Activated CD4-positive, alpha-beta memory T cell treated with anti-CD3 and anti-CD28 coated beads, Interleukin-2, amount 10 ng/mL, durations not matched to agents 7 days and 5 days (primary cell): ENCODE measurements around the gene APOBEC3C. TPM values are rescaled to one million over a fixed set of nuclear protein-coding genes. Genes with fewer than 3 reads are reported as not detected.
"Not testable (repeated sequence)": the region's sequence is repeated elsewhere in the genome, so short reads cannot be mapped to it uniquely, and the experiment has no call there.

Source experiments
- CTCF ChIA-PET: fragments of 350-600 bp; sonication (Branson Sonifier 250); formaldehyde crosslinking; loops from one replicate; lab custom pipeline; 2021; ENCODE audit warnings: antibody characterized with exemption, inconsistent platforms; lab: Charles Lee
- POLR2A ChIA-PET: fragments of 350-600 bp; sonication (Branson Sonifier 250); formaldehyde crosslinking; loops from one replicate; lab custom pipeline; 2021; ENCODE audit warnings: antibody characterized with exemption; lab: Charles Lee
- DNase-seq: peaks from one replicate; pipeline ENCODE4 v3.0.0-alpha.2; 2020
- H3K27ac Mint-ChIP-seq: one replicate; pipeline ENCODE4 v1.8.0; 2021; ENCODE audit warnings: mild to moderate bottlenecking, mixed read lengths
- H3K27me3 Mint-ChIP-seq: one replicate; pipeline ENCODE4 v1.8.0; 2021; ENCODE audit warnings: mixed read lengths
- H3K36me3 Mint-ChIP-seq: one replicate; pipeline ENCODE4 v1.8.0; 2021; ENCODE audit warnings: low read depth, mixed read lengths
- H3K4me1 Mint-ChIP-seq: one replicate; pipeline ENCODE4 v1.8.0; 2021; ENCODE audit warnings: mixed read lengths
- H3K4me3 Mint-ChIP-seq: one replicate; pipeline ENCODE4 v1.8.0; 2021; ENCODE audit warnings: mild to moderate bottlenecking, mixed read lengths
- H3K9me3 Mint-ChIP-seq: one replicate; pipeline ENCODE4 v1.8.0; 2021; ENCODE audit warnings: mixed read lengths
- total RNA-seq, 2 experiments: library from RNA; stranded (reverse); gene quantifications; one replicate each; pipeline ENCODE4 v1.2.3, GENCODE V29; 2021

Gene APOBEC3C
- total RNA-seq, 2 experiments from 2014 or later, result 146 to 157 TPM

DNA sequence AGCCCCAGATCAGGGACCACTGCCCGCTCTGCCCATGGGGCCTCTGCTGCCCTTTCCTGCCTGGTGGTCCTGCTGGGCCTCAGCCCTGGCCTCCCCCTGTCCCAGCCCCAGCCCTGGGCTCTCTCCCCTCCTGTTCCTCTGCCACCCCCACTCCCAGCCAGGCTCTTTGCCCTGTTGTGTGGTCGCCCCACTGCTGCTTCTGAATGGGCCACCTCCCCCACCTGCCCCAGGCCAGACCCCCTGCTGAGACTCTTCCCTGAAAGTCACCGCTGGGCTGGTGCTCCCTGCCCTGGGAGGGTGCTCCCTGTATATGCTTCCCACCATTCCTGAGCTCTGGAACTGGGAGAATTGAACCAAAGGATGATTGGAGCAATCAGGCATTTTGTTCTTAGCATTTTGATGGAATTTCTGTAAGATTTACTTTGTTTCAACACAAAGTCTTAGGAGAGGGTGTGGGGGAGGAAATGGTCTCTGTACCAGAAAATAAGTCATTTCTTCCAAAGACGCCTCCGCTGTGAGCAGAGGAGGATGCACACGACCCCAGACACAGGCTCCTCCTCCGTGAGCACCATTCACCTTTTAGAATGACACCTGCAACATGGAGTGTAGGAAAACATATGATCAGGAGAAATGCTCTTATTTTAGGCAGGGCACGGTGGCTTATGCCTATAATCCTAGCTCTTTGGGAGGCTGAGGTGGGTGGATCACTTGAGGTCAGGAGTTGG lies 26.7 kb upstream of the APOBEC3C start:
- peaks cover 73% of the 10 kb centered on the region for H3K4me1 Mint-ChIP-seq
- CTCF ChIA-PET, result no interaction called here
- no peaks in the 10 kb centered on the region for H3K27me3 Mint-ChIP-seq
- H3K36me3 Mint-ChIP-seq, result peaks cover 57% of the 10 kb centered on the region
- DNase-seq, result no peak
- POLR2A ChIA-PET, result no interaction called here
- H3K4me3 Mint-ChIP-seq, result no peak overlapping the region
- peaks cover 4% of the 10 kb centered on the region for H3K9me3 Mint-ChIP-seq
- H3K27ac Mint-ChIP-seq, result peak overlapping the region; percentile 16

DNA sequence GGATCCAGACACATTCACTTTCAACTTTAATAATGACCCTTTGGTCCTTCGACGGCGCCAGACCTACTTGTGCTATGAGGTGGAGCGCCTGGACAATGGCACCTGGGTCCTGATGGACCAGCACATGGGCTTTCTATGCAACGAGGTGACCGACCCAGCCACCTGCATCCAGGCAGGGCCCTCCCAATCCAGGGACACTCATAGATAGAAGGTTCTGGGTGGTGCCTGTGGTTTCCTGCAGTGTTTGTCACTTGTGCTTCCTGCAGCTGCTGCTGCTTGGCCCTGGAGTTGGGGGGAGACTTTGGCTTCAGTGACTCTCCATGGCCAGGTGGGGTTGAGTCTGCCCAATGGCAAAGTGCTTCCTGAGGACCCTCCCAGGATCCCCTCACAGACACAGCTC lies 24.6 kb upstream of the APOBEC3C start:
- peaks cover 62% of the 10 kb centered on the region for H3K4me1 Mint-ChIP-seq

DNA sequence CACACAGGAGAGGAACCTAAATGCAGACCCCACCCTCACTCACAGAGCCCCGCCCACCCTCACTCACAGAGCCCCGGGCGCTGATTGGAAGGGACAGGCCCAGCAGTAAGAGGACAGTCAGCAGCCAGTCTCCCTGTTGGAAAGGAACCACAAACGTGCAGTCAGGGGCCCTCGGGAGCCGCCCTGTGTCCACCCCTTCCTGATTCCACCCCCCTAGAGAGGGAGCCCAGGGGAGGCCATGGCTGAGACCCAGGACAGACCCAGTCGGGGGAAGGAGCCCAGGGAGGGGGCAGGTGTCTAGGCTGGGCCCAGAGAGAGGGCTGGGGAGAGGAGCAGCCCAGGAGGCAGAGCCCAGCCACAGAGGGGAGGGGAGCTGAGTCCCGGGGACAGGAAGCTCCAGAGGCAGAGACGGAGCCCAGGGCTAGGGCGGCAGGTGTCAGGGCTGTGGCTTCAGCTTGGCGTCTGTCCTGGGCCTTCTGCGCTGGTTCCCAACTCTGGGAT lies 21.1 kb upstream of the APOBEC3C start:
- POLR2A ChIA-PET, result interaction anchor here (1.6 kb wide), 1 partner anchor 8 kb away, joined by 5 read pairs; no protein-coding TSS in a partner anchor
- H3K4me1 Mint-ChIP-seq, result peaks cover 32% of the 10 kb centered on the region
- CTCF ChIA-PET, H3K4me3 Mint-ChIP-seq, H3K9me3 Mint-ChIP-seq, H3K27ac Mint-ChIP-seq, DNase-seq, H3K27me3 Mint-ChIP-seq: not testable (repeated sequence)
- peaks cover 16% of the 10 kb centered on the region for H3K36me3 Mint-ChIP-seq

More for the DNA sequence above, 24.6 kb upstream of the APOBEC3C start:
- ChIA-PET POLR2A (no interaction called here), CTCF (no interaction called here)
- DNase-seq, result peak; percentile 62
- peak overlapping the region; percentile 69 for H3K27ac Mint-ChIP-seq
- H3K4me3 Mint-ChIP-seq, result no peak overlapping the region
- no peaks in the 10 kb centered on the region for H3K27me3 Mint-ChIP-seq
- peaks cover 39% of the 10 kb centered on the region for H3K36me3 Mint-ChIP-seq
- H3K9me3 Mint-ChIP-seq, result no peaks in the 10 kb centered on the region

- no peak for DNase-seq
- H3K27ac Mint-ChIP-seq, result no peak overlapping the region
- no peak overlapping the region for H3K4me3 Mint-ChIP-seq
- peaks cover 5% of the 10 kb centered on the region for H3K9me3 Mint-ChIP-seq
- H3K36me3 Mint-ChIP-seq, result no peaks in the 10 kb centered on the region
- ChIA-PET POLR2A (no interaction called here), CTCF (no interaction called here)
- H3K27me3 Mint-ChIP-seq, result peaks cover 10% of the 10 kb centered on the region
- peaks cover 10% of the 10 kb centered on the region for H3K4me1 Mint-ChIP-seq
These were observed 18.0 kb upstream of the APOBEC3C start for GRCh38 chr22:38996105-38996504.

GRCh38 chr22:38997518-38997917 lies 16.5 kb upstream of the APOBEC3C start:
- DNase-seq, result no peak
- ChIA-PET CTCF (interaction anchor here (1.2 kb wide), 1 partner anchor 127 kb away, joined by 3 read pairs; no protein-coding TSS in a partner anchor), POLR2A (interaction anchor here (0.6 to 1.5 kb wide), 2 partner anchors 12 to 316 kb away, joined by 3 to 4 read pairs; partner anchors contain the start of gene TOMM22)
- H3K27me3 Mint-ChIP-seq, result peaks cover 10% of the 10 kb centered on the region
- no peak overlapping the region for H3K4me3 Mint-ChIP-seq
- H3K36me3 Mint-ChIP-seq, result no peaks in the 10 kb centered on the region
- peaks cover 5% of the 10 kb centered on the region for H3K9me3 Mint-ChIP-seq
- peaks cover 14% of the 10 kb centered on the region for H3K4me1 Mint-ChIP-seq
- H3K27ac Mint-ChIP-seq, result no peak overlapping the region

GRCh38 chr22:39003165-39003638 lies 10.9 kb upstream of the APOBEC3C start:
- Mint-ChIP-seq H3K27ac (peak overlapping the region; percentile 4), H3K36me3 (no peaks in the 10 kb centered on the region), H3K27me3 (peaks cover 6% of the 10 kb centered on the region), H3K4me3 (no peak overlapping the region), H3K9me3 (peaks cover 2% of the 10 kb centered on the region), H3K4me1 (peaks cover 18% of the 10 kb centered on the region)
- ChIA-PET POLR2A (interaction anchor here (0.7 to 2.3 kb wide), 10 partner anchors 25 to 1947 kb away, joined by 3 to 30 read pairs (median 4); partner anchors contain the start of genes CBX6 and RPL3), CTCF (interaction anchor here (0.6 to 8.1 kb wide), 31 partner anchors 10 to 315 kb away, joined by 3 to 141 read pairs (median 4); partner anchors contain the start of genes APOBEC3A, CBX6, CBX7 and NPTXR)
- DNase-seq, result peak; percentile 88

GRCh38 chr22:39007177-39007576 lies 6.9 kb upstream of the APOBEC3C start:
- CTCF ChIA-PET, result interaction anchor here (0.9 to 8.1 kb wide), 4 partner anchors 111 to 309 kb away, joined by 3 to 141 read pairs (median 5); partner anchors contain the start of gene CBX6
- Mint-ChIP-seq H3K27me3 (no peaks in the 10 kb centered on the region), H3K9me3 (no peaks in the 10 kb centered on the region), H3K4me1 (peaks cover 25% of the 10 kb centered on the region), H3K27ac (no peak overlapping the region), H3K36me3 (no peaks in the 10 kb centered on the region), H3K4me3 (no peak overlapping the region)
- no peak for DNase-seq
- POLR2A ChIA-PET, result no interaction called here

- H3K4me1 Mint-ChIP-seq, result peaks cover 24% of the 10 kb centered on the region
- POLR2A ChIA-PET, DNase-seq, H3K27me3 Mint-ChIP-seq, H3K4me3 Mint-ChIP-seq, H3K27ac Mint-ChIP-seq, H3K9me3 Mint-ChIP-seq, H3K36me3 Mint-ChIP-seq: not testable (repeated sequence)
- CTCF ChIA-PET, result interaction anchor here (1.7 to 8.1 kb wide), 2 partner anchors 113 to 138 kb away, joined by 6 to 141 read pairs; partner anchors contain the start of gene CBX6
These were observed 5.7 kb upstream of the APOBEC3C start for GRCh38 chr22:39008271-39008850.

DNA sequence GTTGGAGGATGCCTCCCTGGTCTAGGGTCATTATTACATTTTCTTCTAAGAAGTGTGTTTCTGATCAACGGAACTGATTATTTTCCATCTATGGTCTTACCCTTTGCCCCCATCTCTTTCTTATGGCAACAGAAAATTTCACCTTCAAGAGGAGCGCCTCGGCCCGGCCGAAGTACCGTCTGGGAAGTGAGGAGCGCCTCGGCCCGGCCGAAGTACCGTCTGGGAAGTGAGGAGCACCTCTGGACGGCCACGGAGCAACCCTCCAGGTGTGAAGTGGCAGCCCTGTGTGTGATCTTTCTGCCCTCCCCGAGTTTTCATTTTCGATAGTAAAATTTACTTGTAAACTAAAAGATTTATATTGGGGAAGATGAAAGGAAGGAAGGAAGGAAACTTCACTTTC lies 3.1 kb upstream of the APOBEC3C start:
- Mint-ChIP-seq H3K4me1 (peaks cover 34% of the 10 kb centered on the region), H3K4me3 (no peak overlapping the region), H3K27ac (no peak overlapping the region), H3K9me3 (no peaks in the 10 kb centered on the region), H3K27me3 (no peaks in the 10 kb centered on the region), H3K36me3 (peaks cover 10% of the 10 kb centered on the region)
- ChIA-PET POLR2A (no interaction called here), CTCF (no interaction called here)
- no peak for DNase-seq

- Mint-ChIP-seq H3K4me1 (peaks cover 45% of the 10 kb centered on the region), H3K36me3 (peaks cover 18% of the 10 kb centered on the region), H3K4me3 (peak overlapping the region; percentile 55), H3K27ac (peak overlapping the region; percentile 59), H3K9me3 (no peaks in the 10 kb centered on the region), H3K27me3 (no peaks in the 10 kb centered on the region)
- ChIA-PET POLR2A (interaction anchor here (0.8 to 1.3 kb wide), 7 partner anchors 9 to 306 kb away, joined by 3 to 7 read pairs (median 4); partner anchors contain the start of gene CBX6), CTCF (interaction anchor here (0.5 to 1.9 kb wide), 4 partner anchors 9 to 707 kb away, joined by 4 to 6 read pairs (median 5); no protein-coding TSS in a partner anchor)
- DNase-seq, result no peak
These were observed 1.2 kb upstream of the APOBEC3C start for GRCh38 chr22:39012533-39013511.

GRCh38 chr22:39013561-39013941 lies 506 bp upstream of the APOBEC3C start:
- not testable (repeated sequence) for H3K9me3 Mint-ChIP-seq, H3K27me3 Mint-ChIP-seq, DNase-seq
- Mint-ChIP-seq H3K4me3 (peak overlapping the region; percentile 98), H3K4me1 (peaks cover 49% of the 10 kb centered on the region), H3K27ac (peak overlapping the region; percentile 90), H3K36me3 (peaks cover 24% of the 10 kb centered on the region)
- CTCF ChIA-PET, result interaction anchor here (0.5 to 1.9 kb wide), 4 partner anchors 9 to 708 kb away, joined by 4 to 6 read pairs (median 5); no protein-coding TSS in a partner anchor
- POLR2A ChIA-PET, result interaction anchor here (0.8 to 2.4 kb wide), 8 partner anchors 9 to 306 kb away, joined by 3 to 7 read pairs (median 4); partner anchors contain the start of genes CBX6 and RPL3
